ENCODE results near the gene ARFRP1.
A peak's percentile ranks its signal among the peaks of the same experiment; 100 is the strongest.
"Not testable (repeated sequence)": the region's sequence is repeated elsewhere in the genome, so short reads cannot be mapped to it uniquely, and the experiment has no call there.

Gene ARFRP1

GRCh38 chr20:63732118-63733095 lies 24.6 kb upstream of the ARFRP1 start:
- no peak for DNase-seq

- DNase-seq = no peak
Observed at GRCh38 chr20:63731410-63731809, 23.6 kb upstream of the ARFRP1 start.

GRCh38 chr20:63730189-63730733 lies 22.5 kb upstream of the ARFRP1 start:
- not testable (repeated sequence) for DNase-seq

DNA sequence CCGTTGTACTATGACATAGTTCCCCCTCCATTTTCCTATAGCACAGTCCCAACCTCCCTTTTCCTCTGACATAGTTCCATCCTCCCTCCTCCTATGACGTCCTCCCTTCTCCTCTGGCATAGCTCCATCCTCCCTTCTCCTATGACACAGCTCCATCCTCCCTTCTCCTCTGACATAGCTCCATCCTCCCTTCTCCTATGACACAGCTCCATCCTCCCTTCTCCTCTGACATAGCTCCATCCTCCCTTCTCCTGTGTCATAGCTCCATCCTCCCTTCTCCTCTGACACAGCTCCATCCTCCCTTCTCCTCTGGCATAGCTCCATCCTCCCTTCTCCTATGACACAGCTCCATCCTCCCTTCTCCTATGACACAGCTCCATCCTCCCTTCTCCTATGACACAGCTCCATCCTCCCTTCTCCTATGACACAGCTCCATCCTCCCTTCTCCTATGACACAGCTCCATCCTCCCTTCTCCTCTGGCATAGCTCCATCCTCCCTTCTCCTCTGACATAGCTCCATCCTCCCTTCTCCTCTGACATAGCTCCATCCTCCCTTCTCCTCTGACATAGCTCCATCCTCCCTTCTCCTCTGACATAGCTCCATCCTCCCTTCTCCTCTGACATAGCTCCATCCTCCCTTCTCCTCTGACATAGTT lies 15.3 kb upstream of the ARFRP1 start:
- DNase-seq = not testable (repeated sequence)

- no peak for DNase-seq
Observed at GRCh38 chr20:63718996-63719395, 11.2 kb upstream of the ARFRP1 start.

DNA sequence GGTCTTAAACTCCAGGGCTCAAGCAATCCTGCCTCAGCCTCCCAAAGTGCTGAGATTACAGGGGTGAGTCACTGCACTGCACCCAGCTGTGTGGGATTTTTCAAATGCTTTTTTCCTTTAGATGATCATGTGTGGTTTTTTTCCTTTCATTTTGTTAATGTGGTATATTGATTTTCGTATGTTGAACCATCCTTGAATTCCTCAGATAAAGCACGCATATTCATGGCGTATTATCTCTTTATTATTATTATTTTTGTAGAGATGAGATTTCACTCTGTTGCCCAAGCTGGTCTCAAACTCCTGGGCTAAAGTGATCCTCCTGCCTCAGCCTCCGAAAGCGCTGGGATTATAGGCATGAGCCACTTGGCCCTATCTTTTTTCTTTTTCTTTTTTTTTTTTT lies 7.1 kb upstream of the ARFRP1 start:
- no peak for DNase-seq

DNA sequence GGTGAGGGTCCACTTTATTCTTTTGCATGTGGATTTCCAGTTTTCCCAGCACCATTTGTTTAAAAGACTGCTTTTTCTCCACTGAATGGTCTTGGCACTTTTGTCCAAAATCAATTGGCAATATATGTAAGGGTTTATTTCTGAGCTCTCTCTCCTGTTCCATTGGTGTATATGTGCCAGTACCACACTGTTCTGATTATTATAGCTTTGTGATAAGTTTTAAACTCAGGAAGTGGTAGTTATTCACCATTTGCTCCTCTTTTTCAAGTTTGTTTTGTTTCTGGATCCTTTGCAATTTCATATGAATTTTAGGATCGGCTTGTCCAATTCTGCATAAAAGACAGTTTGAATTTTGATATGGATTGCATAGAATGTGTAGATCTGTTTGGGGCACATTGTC lies 4.4 kb upstream of the ARFRP1 start:
- DNase-seq = no peak

DNA sequence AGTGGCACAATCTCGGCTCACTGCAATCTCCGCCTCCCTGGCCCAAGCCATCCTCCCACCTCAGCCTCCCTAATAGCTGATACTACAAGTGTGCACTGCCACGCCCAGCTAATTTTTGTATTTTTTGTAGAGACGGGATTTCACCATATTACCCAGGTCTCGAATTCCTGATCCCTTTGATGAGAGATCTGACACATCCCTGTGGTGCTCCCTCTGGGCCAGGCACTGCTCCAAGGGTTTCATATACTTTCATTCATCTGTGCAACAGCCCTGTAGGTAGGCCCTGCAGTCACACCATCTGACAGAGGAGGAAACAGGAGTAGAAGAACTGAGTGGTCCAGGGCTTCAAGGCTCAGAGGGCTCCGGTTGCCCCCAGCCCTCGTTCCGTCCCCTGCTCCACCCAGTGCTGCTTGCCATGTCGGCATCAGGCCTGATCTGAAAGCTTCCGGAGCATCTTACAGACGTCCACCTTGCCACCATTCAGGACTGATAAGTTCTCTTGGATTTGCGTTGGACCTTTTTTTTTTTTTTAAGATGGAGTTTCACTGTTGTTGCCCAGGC lies 3.4 kb upstream of the ARFRP1 start:
- no peak for DNase-seq

GRCh38 chr20:63709149-63709527 lies 1.4 kb upstream of the ARFRP1 start:
- DNase-seq = no peak

DNA sequence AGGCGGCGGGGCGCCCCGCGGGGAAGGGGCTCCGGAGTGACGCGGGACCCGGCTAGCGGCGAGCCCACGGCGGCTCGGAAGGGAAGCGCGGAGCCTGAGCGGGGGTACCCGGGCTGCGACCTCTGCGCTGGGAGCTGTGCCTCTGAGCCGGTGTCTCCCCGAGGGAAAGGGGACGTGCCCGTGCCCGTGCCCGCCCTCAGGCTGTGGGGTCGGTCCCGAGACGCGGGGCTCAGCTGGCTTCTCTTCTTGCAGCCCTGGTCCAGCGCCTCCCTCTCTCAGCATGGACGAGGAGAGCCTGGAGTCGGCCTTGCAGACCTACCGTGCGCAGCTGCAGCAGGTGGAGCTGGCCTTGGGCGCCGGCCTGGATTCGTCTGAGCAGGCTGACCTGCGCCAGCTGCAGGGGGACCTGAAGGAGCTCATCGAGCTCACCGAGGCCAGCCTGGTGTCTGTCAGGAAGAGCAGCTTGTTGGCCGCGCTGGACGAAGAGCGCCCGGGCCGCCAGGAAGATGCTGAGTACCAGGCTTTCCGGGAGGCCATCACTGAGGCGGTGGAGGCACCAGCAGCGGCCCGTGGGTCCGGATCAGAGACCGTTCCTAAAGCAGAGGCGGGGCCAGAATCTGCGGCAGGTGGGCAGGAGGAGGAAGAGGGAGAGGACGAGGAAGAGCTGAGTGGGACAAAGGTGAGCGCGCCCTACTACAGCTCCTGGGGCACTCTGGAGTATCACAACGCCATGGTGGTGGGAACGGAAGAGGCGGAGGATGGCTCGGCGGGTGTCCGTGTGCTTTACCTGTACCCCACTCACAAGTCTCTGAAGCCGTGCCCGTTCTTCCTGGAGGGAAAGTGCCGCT lies 749 bp upstream of the ARFRP1 start:
- DNase-seq = no peak

DNA sequence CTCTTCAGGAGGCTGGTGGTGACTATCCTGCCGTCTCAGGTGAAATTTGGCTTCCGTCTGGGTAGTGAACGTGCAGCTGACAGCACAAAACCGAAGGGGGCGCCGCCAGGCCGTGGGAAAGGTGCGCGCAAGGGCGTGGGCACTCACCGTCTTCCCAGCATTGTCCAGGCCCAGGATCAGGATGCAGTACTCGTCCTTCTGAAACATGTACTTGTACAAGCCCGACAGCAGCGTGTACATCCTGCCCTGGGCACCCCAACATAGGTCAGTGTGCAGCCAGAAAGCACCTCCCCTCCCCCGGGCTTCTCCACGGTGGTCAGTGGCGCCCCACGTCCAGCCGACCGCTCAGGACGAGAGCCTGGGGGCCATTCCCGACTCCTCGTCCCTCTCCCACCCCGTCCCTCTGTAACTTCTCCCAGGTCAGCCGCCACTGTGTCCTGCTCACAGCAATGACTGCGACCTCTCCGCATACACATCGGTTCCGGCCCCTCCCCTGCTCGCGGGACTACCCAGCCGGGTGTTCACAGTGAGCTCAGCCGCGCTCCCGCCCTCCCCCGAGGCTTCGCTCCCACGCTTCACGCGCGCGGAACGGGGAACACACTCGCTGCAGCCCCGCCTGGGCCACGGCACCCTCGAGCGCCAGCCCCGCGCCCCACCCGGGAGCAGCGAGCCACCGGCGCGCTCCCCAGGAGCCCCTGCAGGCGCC lies 771 bp downstream of the ARFRP1 start:
- DNase-seq = peak; percentile 67 to 84

- no peak for DNase-seq
Observed at GRCh38 chr20:63706027-63706695, 1.6 kb downstream of the ARFRP1 start.

GRCh38 chr20:63705232-63706026 lies 2.3 kb downstream of the ARFRP1 start:
- no peak for DNase-seq

DNA sequence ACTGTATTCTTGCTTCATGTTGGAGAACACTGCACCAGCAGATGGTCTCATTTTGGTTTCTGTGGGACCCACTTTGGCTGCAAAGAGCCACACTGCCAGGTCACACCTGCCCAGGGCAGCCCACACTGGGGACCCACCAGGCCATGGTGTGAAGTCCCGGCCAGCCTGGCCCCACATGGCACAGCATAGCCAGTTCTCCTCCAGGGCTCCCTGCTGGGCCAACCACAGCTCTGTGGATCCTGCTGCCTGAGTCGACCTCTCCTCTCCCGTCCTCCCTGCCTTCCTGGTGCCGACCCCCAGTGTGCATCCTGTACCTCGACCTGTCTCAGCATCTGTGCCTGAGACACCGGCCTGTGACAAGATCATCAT lies 3.0 kb downstream of the ARFRP1 start:
- DNase-seq = no peak

DNA sequence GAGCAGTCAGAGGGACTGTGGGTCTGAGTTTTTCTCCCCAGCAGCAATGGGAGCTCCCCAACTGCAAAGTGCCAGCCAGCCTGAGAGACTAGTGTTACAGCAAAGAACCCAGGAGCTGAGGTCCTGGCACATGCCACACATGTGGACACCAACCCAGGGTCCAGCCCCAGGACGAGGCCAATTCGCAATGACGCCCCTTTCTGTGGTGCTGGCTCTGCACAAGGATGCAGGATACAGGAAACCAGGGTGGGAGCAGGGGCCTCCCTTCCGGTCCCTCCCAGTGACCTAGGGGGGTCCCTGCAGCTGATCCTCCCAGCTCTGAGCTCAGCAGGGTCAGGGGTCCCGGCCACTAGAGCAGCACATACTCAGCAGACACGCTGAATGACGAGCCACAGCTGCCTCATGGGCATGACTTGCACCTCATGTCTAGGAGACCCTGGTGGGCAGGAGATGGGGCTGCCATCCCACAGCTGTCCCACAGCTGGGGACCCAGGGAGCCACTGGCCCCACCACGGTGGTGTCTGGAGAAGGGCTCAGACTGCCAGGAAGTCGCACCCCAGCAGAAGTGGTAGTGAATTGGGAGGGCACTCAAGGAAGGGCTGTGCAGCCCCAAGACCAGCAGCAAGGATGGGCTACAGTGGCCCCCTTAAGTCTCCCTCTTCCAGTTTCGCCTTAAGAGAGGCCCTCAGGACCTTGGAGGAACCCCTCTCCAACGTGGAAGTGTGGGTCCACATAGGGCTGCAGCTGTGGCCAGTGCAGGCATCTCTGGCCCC lies 3.6 kb downstream of the ARFRP1 start:
- DNase-seq = no peak

GRCh38 chr20:63703471-63703975 lies 4.3 kb downstream of the ARFRP1 start:
- no peak for DNase-seq

DNA sequence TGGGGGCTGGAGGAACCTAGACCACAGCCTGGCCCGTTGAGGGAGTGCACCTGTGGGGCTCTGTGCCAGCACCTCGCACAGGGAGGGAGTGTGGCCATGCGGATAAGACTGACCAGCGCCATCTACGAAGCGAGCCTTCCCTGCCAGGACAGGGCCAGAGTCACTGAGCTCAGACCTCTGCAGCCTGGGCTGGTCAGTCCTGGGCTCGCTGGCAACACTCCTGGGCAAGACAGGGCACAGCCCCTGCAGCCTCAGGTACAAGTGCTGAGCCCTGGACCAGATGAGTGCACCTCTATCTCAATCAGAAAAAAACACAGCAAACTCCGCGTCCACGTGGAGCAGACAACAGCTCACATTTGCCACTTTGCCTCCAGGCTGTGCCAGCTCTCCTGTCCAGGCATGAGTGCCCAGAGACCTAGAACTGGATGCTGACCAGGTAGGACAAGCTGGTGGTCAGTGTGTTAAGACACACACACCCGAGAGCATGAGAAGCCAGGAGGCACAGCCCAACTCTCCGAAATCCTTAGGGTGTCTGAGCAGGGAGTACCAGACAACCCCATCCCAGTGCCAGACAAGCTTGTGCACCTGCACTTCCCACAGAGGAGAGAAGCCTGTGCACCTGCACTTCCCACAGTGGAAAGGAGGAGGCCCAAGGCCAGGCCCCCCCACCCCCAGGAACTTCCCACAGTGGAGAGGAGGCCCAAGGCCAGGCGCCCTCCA lies 4.9 kb downstream of the ARFRP1 start:
- DNase-seq = no peak

GRCh38 chr20:63702036-63702665 lies 5.6 kb downstream of the ARFRP1 start:
- no peak for DNase-seq
